ENCODE measurements around the gene FAM184A.

FAM184A gene

DNA sequence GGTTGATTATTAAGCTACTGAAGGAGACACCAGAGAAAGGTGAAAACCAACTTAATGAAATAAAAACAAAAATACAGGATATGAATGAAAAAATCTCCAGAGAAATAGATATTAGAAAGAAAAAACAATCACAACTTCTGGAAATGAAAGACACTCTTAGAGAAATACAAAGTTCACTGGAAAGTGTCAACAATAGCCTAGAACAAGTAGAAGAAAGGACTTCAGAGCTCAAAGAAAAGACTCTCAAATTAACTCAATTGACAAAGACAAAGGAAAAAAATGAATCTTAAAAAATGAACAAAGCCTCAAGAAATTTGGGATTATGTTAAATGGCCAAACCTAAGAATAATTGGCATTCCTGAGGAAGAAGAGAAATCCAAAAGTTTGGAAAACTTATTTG lies 133.2 kb downstream of the FAM184A start:
- TF ChIP-seq, protein P1, sequence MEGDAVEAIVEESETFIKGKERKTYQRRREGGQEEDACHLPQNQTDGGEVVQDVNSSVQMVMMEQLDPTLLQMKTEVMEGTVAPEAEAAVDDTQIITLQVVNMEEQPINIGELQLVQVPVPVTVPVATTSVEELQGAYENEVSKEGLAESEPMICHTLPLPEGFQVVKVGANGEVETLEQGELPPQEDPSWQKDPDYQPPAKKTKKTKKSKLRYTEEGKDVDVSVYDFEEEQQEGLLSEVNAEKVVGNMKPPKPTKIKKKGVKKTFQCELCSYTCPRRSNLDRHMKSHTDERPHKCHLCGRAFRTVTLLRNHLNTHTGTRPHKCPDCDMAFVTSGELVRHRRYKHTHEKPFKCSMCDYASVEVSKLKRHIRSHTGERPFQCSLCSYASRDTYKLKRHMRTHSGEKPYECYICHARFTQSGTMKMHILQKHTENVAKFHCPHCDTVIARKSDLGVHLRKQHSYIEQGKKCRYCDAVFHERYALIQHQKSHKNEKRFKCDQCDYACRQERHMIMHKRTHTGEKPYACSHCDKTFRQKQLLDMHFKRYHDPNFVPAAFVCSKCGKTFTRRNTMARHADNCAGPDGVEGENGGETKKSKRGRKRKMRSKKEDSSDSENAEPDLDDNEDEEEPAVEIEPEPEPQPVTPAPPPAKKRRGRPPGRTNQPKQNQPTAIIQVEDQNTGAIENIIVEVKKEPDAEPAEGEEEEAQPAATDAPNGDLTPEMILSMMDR (IDR thresholded peaks at IDR 0.05; ENCODE audit: extremely low read depth, insufficient read depth, missing control alignments) = no peak
- DNase-seq (ENCODE audit: low spot score) = no peak
- in situ Hi-C loops (cut with MboI; ENCODE audit: low pct_unique_long_range_greater_than_20kb, low sequenced_read_pairs, unreplicated experiment) = no loop called here

DNA sequence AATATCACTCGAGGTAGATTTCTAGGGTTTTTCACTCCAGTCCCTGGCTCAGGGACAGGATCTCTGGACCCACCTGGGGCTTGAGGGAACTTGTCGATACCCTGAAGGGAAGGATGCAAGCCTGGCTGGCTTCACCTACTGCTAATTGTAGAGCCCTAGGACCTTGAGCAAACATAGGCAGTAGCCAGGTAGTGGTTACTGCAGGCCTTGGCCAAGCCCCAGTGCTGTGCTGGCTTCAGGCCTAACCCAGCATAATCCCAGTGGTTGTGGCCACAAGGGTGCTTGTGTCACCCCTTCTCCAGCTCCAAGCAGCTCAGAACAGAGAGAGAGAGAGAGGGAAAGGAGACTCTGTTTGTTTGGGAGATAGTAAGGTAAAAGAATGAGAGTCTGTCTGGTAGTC lies 137.7 kb downstream of the FAM184A start:
- DNase-seq (ENCODE audit: low spot score) = no peak

DNA sequence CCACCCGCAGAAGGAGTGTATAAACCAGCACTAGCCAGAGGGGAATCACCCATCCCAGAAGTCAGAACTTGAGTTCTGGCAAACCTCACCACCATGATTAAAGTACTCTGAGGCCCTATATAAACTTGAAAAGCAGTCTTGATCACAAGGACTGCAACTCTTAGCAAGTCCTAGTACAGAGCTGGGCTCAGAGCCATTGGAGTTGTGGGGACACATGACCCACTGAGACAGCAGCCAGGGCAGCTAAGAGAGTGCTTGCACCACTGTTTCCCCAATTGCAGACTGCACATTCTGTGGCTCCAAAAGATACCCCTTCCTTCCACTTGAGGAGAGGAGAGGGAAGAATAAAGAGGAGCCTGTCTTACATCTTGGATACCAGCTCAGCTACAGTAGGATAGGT lies 138.8 kb downstream of the FAM184A start:
- TF ChIP-seq, protein P1 (IDR thresholded peaks at IDR 0.05; ENCODE audit: extremely low read depth, insufficient read depth, missing control alignments) = no peak
- DNase-seq (ENCODE audit: low spot score) = no peak
- in situ Hi-C loops (cut with MboI; ENCODE audit: low pct_unique_long_range_greater_than_20kb, low sequenced_read_pairs, unreplicated experiment) = no loop called here

More for the DNA sequence above, 137.7 kb downstream of the FAM184A start:
- TF ChIP-seq, protein P1 (IDR thresholded peaks at IDR 0.05; ENCODE audit: extremely low read depth, insufficient read depth, missing control alignments) = no peak
- in situ Hi-C loops (cut with MboI; ENCODE audit: low pct_unique_long_range_greater_than_20kb, low sequenced_read_pairs, unreplicated experiment) = no loop called here

DNA sequence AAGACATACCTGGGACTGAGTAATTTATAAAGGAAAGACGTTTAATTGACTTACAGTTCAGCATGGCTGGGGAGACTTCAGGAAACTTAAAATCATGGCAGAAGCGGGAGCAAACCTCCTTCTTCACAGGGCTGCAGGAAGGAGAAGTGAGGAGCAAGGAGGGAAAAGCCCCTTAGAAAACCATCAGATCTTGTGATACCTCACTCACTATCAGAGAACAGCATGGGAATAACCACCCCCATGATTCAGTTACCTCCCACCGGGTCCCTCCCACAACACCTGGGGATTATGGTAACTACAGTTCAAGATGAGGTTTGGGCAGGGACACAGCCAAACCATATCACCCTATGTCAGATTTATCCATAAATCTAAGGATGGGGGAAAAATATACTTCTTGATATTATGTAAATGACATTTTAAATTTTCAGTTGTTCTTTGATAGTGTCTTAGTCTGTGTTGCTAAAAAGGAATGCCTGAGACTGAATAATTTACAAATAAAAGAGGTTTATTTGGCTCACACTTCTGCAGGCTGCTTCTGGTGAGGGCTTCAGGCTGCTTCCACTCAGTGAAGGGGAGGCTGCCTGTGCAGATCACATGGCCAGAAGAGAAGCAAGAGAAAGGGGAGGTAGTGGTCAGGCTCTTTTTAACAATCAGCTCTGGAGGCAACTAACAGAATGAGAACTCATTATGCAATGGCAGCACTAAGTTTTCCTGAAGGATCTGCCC lies 142.3 kb downstream of the FAM184A start:
- in situ Hi-C loops (cut with MboI; ENCODE audit: low pct_unique_long_range_greater_than_20kb, low sequenced_read_pairs, unreplicated experiment) = no loop called here
- TF ChIP-seq, protein P1 (IDR thresholded peaks at IDR 0.05; ENCODE audit: extremely low read depth, insufficient read depth, missing control alignments) = no peak
- DNase-seq (ENCODE audit: low spot score) = no peak

DNA sequence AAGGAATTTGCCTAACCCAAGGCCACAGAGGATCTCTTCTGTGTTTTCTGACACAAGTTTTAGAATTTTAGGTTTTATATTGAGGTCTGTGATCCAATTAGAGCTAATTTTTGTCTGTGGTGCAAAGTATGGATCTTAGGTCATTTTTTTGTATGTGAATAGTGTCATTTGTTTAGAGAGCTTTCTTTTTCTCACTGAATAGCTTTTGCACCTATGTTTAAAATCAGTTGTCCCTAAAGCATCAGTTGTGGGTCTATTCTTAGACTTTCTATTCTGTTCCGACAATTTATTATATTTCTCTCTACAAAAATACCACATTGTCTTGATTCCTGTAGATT lies 143.2 kb downstream of the FAM184A start:
- TF ChIP-seq, protein P1 (IDR thresholded peaks at IDR 0.05; ENCODE audit: extremely low read depth, insufficient read depth, missing control alignments) = no peak
- DNase-seq (ENCODE audit: low spot score) = peak; percentile 19
- in situ Hi-C loops (cut with MboI; ENCODE audit: low pct_unique_long_range_greater_than_20kb, low sequenced_read_pairs, unreplicated experiment) = no loop called here

DNA sequence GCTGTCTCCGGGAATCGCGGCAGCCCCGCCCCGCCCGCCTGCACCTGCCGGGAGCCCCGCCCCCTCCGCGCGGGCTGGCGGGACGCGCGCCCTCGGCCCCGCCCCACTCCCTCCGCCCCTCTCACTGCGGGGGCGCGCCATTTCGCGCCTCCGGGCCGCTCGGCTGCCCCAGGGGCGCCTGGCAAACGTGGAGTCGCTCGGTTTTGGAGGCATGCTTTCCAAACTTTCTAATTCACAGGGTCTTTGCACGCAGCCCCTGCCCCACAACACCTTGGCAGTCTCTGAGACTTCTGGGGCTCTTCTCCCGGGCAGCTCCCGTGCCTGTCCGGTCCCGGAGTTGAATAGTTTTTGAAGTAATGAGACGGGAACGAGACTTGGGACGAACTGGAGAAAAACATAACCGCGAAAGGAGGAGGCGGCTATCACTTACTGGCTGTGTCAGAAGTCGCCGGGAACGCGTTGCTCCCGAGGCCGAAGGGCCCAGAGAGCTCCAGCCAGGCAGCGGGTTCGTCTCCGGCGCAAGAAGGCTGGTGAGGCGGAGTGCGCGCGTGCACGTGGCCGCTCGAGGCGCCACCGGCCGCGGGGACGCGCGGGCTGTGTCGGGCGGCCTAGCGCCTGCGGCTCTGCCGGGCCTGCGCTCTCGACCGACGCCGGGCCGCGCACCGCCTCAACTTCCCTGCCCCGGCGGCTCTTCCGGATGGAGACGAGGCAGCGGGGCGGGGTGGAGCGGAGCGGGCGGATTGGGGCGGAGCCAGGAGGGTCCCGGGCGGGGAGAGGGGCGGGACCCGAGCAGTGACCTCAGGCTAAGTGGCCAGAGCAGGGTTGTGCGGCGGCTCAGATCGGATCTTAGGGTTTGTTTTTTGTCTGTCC lies 143.8 kb downstream of the FAM184A start, which contains the start of gene MCM9:
Gene MCM9 (minus strand): TSS at position 699 of the 870 bp plus-strand sequence. CDS start 3,436 bp downstream, outside the sequence.
- DNase-seq (ENCODE audit: low spot score) = peak; percentile 95
- TF ChIP-seq, protein P1 (IDR thresholded peaks at IDR 0.05; ENCODE audit: extremely low read depth, insufficient read depth, missing control alignments) = no peak
- in situ Hi-C loops (cut with MboI; ENCODE audit: low pct_unique_long_range_greater_than_20kb, low sequenced_read_pairs, unreplicated experiment) = no loop called here

Data from GM13977 (cell line).